NK-92 treated with Interleukin-12 subunit alpha and Interleukin-12 subunit beta, amount 100 ng/mL, for 24 hours (cell line): Measurements from ENCODE around the gene AFAP1.

Experiments
- DNase-seq: peaks from one replicate; lab custom pipeline; 2025; lab: John Stamatoyannopoulos, UW

AFAP1 gene

DNA sequence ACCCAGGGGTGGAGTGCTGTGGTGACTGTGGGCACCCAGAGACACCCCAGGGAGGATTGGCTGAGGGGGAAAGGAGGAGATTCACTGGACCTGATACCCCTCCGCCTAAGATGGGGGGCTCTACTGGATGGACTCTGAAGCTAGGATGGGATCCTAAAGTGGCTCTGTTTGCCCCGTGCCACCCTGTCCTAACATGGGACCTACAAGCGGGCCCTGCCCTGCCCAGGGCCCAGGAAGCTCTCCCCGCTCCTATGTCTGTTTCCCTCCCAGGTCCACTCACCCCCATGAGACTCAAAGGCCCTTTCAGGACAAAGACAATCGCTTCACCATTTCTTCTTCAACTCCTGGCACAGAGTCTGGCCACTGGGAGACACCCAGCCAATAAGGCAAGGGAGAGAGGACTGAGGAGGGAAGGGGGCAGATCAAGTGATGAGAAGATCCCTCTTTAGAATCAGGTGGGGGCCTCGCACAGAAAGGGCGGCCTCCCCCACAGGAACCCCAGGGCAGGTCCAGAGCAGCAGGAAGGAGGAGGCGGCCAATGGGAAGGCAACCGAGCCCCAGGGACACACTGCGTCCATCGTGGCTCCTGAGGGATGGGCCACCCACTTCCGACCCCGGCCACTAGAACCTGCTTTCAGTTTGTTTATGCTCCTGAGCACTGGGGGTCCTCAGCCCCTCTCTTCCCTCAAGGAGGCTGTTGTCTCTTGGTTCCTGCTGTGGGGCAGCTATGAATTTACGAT is 155.4 kb downstream of the AFAP1 start:
- DNase-seq = no peak

DNA sequence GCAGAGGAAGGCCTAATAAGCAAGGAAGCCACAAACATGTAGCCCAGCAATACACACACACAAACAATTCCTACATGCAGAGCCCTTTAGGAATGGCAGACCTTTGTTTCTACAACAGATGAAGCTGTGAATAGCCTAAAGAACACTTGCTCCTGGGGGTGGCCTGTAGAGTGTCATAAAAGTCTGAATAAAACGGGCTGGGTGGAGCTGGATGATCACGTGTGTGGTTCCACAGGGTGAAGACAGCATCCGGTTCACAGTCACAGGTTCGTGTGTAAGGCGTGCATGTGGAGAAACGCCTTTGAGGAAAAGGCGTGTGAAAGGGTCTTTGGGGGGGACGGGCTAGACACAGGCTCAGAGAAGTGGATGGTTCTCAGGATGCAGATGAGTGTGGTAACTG is 156.1 kb downstream of the AFAP1 start:
- DNase-seq = no peak

GRCh38 chr4:7782783-7783182 is 156.9 kb downstream of the AFAP1 start:
- DNase-seq = no peak

GRCh38 chr4:7781993-7782392 is 157.7 kb downstream of the AFAP1 start:
- DNase-seq = no peak

DNA sequence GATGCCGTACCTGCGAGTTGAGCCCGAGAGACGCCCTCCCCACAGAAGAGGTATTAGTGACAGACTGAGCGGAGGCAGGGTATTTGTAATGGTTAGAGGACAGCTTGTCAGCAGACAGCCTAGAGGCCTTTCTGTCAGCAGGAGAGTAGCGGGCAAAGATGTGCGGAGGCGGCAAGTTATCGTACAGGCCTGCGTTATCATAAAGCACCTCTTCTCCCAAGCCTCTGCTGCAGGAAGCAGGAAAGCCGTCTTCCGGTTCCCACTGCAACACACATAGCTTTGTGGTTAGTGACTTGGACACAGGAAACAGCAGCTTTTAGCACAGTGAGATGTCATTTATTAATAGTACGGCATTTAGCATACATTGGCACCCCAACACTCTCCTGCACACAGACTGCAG is 158.3 kb downstream of the AFAP1 start:
- no peak for DNase-seq

DNA sequence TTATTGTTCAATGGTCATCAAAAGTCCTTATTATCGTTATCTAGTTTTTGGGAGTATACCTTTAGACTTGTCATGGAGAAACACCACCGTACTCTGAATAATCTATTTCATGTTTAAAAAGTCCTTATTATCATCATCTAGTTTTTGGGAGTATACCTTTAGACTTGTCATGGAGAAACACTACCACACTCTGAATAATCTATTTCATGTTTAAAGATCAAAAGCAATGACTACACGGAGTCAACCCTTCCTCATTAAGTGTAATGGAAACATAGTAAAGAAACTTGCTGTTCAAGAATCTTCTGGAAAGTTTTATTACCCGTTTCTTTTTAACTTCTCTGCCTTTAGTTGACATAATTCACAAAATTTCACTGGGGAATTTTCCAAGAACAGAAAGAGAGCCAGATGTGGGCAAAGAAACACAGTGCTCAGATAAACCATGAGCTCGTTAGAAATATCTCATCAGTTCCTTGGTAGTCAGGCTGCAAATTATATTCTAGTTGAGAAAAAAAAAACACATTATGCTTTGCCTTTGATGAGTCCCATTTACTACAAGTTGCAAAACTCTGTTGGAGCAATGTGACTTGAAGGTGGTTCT is 158.8 kb downstream of the AFAP1 start:
- no peak for DNase-seq

- DNase-seq = no peak
Observed at GRCh38 chr4:7779432-7779768, 160.3 kb downstream of the AFAP1 start.

DNA sequence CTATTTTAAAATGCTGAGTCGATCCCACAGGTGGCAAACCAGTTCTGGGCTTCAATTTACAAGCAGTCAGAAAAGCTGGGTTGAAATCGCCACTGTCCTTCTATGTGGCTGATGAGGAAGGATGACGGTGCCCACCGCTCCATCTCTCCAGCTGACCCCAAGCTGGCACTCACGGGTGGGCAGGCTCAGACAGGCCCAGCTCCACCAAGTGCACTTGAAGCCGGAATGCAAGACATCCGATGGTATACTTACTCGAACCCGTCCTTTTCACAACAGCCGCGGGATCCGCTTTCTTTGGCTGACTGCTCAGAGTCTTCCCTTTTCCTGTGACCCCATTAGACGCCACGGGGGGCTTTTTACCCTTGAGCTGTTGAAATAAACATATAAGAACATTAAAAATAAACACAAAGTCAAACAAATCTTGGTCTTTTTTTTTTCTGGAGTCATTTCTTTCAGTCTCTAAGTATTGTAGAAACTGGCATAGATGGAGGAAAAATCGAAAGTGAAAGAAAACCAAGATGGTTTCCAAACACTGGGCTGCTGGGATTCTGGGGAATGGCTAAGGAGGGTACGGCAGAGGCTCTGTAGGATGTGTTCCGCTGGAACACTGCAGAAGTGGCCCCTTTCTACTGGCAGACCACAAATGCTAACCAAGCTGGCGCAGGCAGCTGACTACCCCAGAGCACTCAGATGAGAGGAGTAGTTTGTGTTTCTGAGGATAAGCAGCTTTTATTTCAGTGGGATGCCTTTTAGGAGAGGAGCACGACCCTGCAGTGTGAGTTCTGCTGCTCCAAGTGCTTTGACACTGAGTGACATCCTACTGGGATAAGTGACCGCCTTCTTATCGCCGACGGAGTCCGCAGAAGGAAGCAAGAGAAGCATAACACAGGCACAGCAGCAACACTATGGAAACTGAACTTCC is 160.9 kb downstream of the AFAP1 start:
- no peak for DNase-seq

DNA sequence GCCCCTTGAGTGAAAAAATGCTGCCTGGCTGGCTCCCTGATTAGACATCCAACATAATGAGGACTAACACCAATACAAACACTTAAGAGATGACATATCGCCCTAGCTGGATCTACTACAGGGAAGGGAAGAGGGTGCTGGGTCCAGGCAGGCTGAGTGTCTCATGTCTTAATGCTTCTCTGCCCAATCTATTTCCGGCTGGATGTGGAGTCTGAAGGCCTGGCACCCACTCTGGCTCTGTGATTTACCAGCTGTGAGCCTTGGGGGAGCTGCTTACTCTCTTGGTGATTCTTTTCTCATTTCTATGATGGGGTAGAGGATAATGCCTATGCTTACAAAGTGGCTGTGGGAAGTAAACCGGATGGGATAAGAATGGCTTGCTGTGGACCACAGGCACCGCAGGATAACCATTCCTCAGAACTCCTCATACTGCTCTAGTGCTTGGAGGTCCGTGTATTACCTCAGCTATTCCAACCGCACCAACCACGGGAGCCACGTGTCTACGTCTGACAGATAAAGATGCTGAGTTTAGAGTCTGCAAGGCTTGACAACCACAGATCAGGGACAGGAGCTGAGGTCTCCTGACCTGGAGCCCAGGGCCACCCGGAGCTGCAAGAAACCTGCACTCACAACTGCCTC is 161.7 kb downstream of the AFAP1 start:
- DNase-seq = no peak

DNA sequence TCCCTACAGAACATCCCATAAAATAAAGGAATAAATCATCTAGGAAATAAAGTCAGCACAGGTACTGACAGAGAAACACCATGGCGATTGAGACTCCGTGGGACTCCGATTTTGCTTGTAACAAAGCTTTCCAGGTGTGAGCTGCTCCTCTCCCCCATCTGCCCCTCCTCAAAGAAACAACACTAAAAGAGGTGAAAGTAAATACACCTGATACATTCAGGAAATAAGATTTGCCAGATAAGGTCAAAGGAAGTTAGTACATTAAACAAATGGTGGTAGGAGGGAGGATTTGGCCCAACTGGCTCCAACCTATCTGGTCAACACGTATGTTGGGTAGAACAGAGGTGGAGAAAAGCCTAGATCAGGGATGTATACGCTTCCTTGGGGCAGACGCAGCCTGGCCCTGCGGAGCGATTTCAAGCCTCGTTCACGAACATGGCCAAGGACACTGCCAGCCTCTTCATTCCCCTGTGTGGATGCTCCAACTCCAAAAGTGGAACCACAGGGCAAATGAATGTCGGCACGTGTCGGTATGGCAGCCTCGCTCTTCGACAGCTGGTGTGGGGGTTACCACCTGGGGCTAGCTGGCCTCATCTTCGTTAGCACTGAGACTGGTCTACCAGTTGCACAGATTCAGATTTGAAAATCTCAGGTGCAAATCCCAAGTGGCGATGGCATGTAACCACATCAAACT is 162.5 kb downstream of the AFAP1 start:
- no peak for DNase-seq

DNA sequence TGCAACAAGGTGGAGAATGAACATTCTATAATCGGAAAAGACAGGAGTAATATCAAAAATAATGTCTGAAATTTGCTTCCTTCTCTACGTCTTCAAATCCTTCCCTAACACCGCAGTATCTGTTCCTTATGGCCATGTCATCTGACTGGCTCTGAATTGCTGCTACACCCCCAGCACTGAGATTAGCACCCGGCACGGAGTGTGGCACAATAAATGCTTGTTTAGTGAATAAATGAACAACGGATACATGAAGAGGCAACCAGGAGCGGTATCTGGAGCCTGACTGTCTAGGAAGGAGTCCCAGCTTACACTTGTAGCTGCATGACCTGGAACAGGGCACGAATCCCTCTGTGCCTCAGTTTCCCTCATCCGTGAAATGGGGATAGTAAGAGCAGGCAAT is 164.3 kb downstream of the AFAP1 start:
- no peak for DNase-seq

GRCh38 chr4:7774301-7775294 is 165.1 kb downstream of the AFAP1 start:
- DNase-seq = no peak

DNA sequence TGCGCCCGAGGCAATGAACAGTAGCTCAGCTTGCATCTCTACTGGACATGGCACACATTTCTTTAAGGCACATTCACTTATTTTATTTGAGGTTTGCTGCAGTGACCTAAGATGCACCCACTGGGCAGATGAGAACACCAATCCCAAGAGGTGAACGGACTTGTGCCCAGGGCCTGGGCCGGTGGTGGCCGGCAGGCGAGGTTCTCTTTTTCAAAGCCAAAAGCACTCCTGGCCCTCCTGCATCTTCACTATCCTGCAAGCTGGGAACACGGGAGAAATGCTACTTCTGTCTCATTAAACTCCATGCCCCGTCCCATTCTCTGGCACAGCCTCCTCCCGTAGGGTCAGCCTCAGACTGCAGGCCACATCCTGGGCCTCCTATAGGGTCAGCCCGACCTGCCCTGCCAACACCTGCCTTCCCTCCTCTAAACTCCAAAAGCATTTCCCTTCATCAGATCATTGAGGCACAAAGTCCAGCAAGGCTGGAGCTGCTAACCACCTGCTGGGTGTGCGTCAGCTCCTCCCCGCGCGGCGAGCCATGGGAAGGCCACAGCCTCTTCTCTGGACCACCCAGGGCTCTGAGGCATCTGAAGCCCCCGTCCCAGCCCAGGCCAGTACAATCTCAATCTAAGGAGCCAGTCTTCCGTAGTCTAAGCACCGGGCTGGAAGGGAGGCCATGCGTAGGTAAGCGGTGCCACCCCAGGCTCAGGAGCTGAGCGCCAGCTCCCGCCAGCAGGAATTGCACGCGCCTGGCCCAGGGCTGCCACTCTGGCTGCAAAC is 166.1 kb downstream of the AFAP1 start:
- DNase-seq = no peak

DNA sequence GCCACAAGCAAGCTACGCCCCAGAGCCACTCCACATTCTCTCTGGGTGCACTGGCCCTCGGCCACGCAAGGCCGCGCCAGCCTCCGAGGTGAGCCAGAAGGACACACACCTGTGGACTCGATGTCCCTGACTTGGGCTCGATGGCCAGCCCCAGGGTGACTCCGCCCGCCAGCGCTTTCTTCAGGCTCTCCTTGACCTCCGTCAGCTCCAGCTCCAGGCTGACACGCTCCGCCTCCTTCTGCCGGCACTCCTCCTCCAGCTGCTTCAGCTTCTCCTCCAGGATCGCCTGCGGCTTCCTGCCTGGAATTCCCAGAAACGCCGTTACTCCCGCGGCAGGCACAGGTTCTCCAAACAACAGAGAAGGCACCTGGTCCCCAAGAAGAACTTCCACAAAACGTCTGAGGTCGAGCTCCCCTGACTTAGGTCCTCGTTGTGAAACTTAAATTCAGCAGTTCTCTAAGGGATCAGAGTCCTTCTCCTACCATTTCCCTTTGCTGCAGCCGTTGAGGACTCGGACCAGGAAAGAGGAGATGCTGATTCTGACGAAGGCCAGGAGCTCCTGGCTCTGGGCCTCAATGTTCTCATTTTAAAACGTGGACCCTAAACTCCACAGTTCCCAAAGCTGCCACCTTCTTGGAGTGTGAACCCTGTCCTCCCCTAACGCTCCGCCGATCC is 166.8 kb downstream of the AFAP1 start:
- DNase-seq = no peak

GRCh38 chr4:7771541-7772507 is 167.8 kb downstream of the AFAP1 start:
- DNase-seq = no peak

DNA sequence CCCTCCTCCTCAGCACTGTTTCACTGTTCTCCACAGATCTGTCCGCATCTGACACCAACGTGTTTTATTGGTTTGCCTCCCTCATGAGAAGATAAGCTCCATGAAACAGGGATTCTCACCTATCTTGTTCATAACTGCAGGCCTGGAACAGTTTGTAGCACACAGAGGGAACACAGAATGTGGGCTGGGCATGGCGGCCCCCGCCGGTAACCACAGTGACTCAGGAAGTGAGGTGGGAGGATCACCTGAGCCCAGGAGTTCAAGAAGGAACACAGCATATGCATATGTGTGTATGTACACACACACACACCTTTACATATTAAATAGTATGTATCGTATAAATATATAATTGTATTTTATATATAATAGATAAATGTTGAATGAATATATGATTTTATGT is 168.6 kb downstream of the AFAP1 start:
- no peak for DNase-seq

DNA sequence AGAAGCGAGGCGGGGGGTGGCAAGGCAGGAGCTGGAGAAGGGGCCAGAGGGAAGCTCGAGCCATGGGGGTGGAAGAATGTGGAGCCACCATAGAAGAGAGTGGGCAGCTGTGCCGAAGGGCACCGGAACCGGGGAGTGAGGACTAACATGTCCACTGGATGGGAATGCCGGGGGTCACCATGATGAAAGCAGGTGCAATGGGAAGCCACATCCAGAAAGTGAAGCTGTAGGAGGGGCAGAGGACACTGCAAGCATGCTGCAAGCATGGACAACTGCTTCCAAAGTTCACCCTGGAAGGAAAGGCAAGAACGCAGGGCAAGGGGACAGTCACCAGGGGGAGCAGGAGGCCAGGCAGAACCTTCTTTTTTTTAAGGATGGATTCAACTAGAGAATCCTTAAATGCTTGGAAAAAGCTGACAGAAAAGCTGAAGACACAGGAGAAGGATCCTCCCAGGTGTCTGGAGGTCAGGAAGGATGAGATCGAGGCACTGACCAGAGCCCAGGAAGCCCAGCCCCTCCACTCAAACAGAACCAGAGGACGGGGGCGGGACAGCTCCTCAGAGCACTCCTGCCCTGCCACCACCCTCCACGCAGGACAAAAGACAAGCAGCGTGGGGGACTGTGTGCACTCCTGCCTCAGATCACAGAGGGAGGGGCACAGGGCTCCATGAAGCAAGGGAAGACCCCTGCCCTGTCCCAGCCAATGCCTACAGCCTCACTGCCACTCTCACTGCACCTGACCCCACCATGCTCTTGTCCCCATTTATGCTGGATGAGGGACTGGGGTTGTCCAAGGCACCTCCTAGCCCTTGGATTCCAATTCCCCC is 169.2 kb downstream of the AFAP1 start:
- no peak for DNase-seq
